Stomach (tissue), 9 donors: Measurements from ENCODE around the gene ASTN1. TPM values are rescaled to one million over a fixed set of nuclear protein-coding genes. Genes with fewer than 3 reads are reported as not detected.

Source experiments
- DNase-seq, 2 donors: peaks; one replicate each; pipeline versions ENCODE4 v3.0.0 to v3.0.0-alpha.2; 2013 to 2019
- H3K27ac ChIP-seq, 5 donors: fragments of 200-600 bp in 4 of 5; sonication (generic) in 4 of 5; one replicate each; pipeline ENCODE4 v1.5.1; 2013 to 2019; ENCODE audit warnings: mild to moderate bottlenecking in 1 of 5, moderate library complexity in 1 of 5
- H3K27me3 ChIP-seq, 3 donors: fragments of 200-600 bp; sonication (generic); one replicate each; pipeline ENCODE4 v1.5.1; 2017 to 2019; ENCODE audit warnings: mixed run types in 1 of 3
- H3K36me3 ChIP-seq, 4 donors: fragments of 200-600 bp; sonication (generic); 1 replicate in 3 of 4; 2 replicates in 1 of 4; pipeline ENCODE4 v1.5.1; 2016 to 2019
- H3K4me1 ChIP-seq, 4 donors: fragments of 200-600 bp; sonication (generic); one replicate each; pipeline ENCODE4 v1.5.1; 2016 to 2019
- H3K4me3 ChIP-seq, 4 donors: fragments of 200-600 bp; sonication (generic) in 3 of 4; one replicate each; pipeline ENCODE4 v1.5.1; 2016 to 2019; ENCODE audit warnings: mild to moderate bottlenecking in 1 of 4
- H3K9me3 ChIP-seq, 4 donors: fragments of 200-600 bp; sonication (generic); one replicate each; pipeline ENCODE4 v1.5.1; 2016 to 2019
- CTCF ChIP-seq, 7 experiments: fragments of 450-650 bp in 4 of 7; fragments of 200-600 bp in 3 of 7; sonication (generic) in 3 of 7; IDR thresholded peaks; one replicate each; pipeline ENCODE4 v1.5.1; 2016 to 2019; ENCODE audit warnings: antibody characterized with exemption in 7 of 7, control low read depth in 2 of 7, mild to moderate bottlenecking in 1 of 7
- EP300 ChIP-seq: sonication (generic); formaldehyde crosslinking; IDR thresholded peaks from one replicate; pipeline ENCODE4 v1.6.1; 2017; ENCODE audit warnings: antibody characterized with exemption
- POLR2A ChIP-seq, 4 donors: fragments of 450-650 bp; IDR thresholded peaks; one replicate each; pipeline ENCODE4 v1.6.1; 2016; ENCODE audit warnings: antibody characterized with exemption in 4 of 4, control low read depth in 2 of 4, mild to moderate bottlenecking in 1 of 4, moderate library complexity in 1 of 4
- POLR2AphosphoS5 ChIP-seq, 3 donors: sonication (generic); formaldehyde crosslinking; IDR thresholded peaks; one replicate each; pipeline ENCODE4 v1.6.1; 2016; ENCODE audit warnings: antibody characterized with exemption in 3 of 3
- WGBS, 5 donors: extraction: QIAGEN DNeasy Blood & Tissue Kit in 3 of 5; methylation state at CpG; one replicate each; pipeline versions ENCODE4 v1.1.5 to v1.1.7; 2013 to 2018; 5-methylcytosine and 5-hydroxymethylcytosine counted together
- intact Hi-C: fragments of 100-400 bp; cut with DNase I; formaldehyde crosslinking; loops from one replicate; pipeline ENCODE4 v1.15.1; 2023; ENCODE audit warnings: low total_unique reads
- polyA plus RNA-seq, 3 donors: library from polyadenylated mRNA; stranded (reverse); fragments of 200-250 nt; gene quantifications; one replicate each; pipeline ENCODE4 v1.2.3, GENCODE V29; 2013
- total RNA-seq, 5 donors: library from RNA; depleted of rRNA; stranded (reverse); fragments of >200 nt; gene quantifications; one replicate each; pipeline versions ENCODE4 v1.1.0 to v1.2.3, GENCODE V29; 2014 to 2016
- donor health status: healthy with polysubstance abuse.
- donor health status: Bipolar disorder and iron deficiency.
- donor health status: healthy.

ASTN1 gene
- total and polyA plus RNA-seq, 8 donors = 0.13 to 2.4 (median 0.51) TPM; not detected in 4

GRCh38 chr1:176989754-176990153 lies 174.8 kb downstream of the ASTN1 start:
- TF ChIP-seq EP300 (no peak), CTCF (IDR thresholded peaks at IDR 0.05) (no peak), POLR2AphosphoS5 (IDR thresholded peaks at IDR 0.05) (no peak), POLR2A (IDR thresholded peaks at IDR 0.05) (no peak)
- intact Hi-C loops = no loop called here

GRCh38 chr1:176989023-176989422 lies 175.5 kb downstream of the ASTN1 start:
- Histone ChIP-seq H3K4me1 (no peaks in the 10 kb centered on the region), H3K27me3 (no peaks in the 10 kb centered on the region), H3K4me3 (no peak overlapping the region), H3K9me3 (no peaks in the 10 kb centered on the region), H3K36me3 (no peaks in the 10 kb centered on the region), H3K27ac (no peak overlapping the region)
- TF ChIP-seq POLR2AphosphoS5 (IDR thresholded peaks at IDR 0.05) (no peak), CTCF (IDR thresholded peaks at IDR 0.05) (no peak), POLR2A (IDR thresholded peaks at IDR 0.05) (no peak)
- WGBS, 5 donors = 75 to 89% (median 84%) methylated on average over 1 of the region's 1 CpG
- DNase-seq = no peak
- intact Hi-C loops = no loop called here

More at GRCh38 chr1:176989754-176990153, 174.8 kb downstream of the ASTN1 start:
- Histone ChIP-seq H3K4me3 (no peak overlapping the region), H3K36me3 (no peaks in the 10 kb centered on the region), H3K27me3 (no peaks in the 10 kb centered on the region), H3K4me1 (no peaks in the 10 kb centered on the region), H3K9me3 (no peaks in the 10 kb centered on the region), H3K27ac (no peak overlapping the region)
- peak in 1 of 2 donors; percentile 82 for DNase-seq
- 77 to 95% (median 82%) methylated on average over 1 of the region's 1 CpG for WGBS, 5 donors

- Histone ChIP-seq H3K4me3 (no peak overlapping the region), H3K27ac (no peak overlapping the region), H3K27me3 (no peaks in the 10 kb centered on the region), H3K9me3 (no peaks in the 10 kb centered on the region), H3K4me1 (no peaks in the 10 kb centered on the region), H3K36me3 (no peaks in the 10 kb centered on the region)
- peak in 1 of 2 donors; percentile 45 for DNase-seq
- TF ChIP-seq POLR2AphosphoS5 (IDR thresholded peaks at IDR 0.05) (no peak), CTCF (IDR thresholded peaks at IDR 0.05) (no peak), POLR2A (IDR thresholded peaks at IDR 0.05) (no peak), EP300 (no peak)
- intact Hi-C loops = no loop called here
Measured at GRCh38 chr1:176987016-176987415, 177.5 kb downstream of the ASTN1 start.

- Histone ChIP-seq H3K9me3 (no peaks in the 10 kb centered on the region), H3K27me3 (no peaks in the 10 kb centered on the region), H3K27ac (no peak overlapping the region), H3K4me3 (no peak overlapping the region), H3K36me3 (no peaks in the 10 kb centered on the region), H3K4me1 (no peaks in the 10 kb centered on the region)
- no peak for DNase-seq
- intact Hi-C loops = no loop called here
- TF ChIP-seq CTCF (IDR thresholded peaks at IDR 0.05) (no peak), POLR2AphosphoS5 (IDR thresholded peaks at IDR 0.05) (no peak), POLR2A (IDR thresholded peaks at IDR 0.05) (no peak), EP300 (no peak)
- 75 to 97% (median 84%) methylated on average over 4 to 5 of the region's 5 CpGs for WGBS, 5 donors
Measured at GRCh38 chr1:176983731-176984130, 180.8 kb downstream of the ASTN1 start.
